ENCODE measurements around the gene SGSM1. TPM values are rescaled to one million over a fixed set of nuclear protein-coding genes. Genes with fewer than 3 reads are reported as not detected.

Gene SGSM1
- total RNA-seq, 2 experiments from 2014 or later, result 0.13 TPM; not detected in 1

DNA sequence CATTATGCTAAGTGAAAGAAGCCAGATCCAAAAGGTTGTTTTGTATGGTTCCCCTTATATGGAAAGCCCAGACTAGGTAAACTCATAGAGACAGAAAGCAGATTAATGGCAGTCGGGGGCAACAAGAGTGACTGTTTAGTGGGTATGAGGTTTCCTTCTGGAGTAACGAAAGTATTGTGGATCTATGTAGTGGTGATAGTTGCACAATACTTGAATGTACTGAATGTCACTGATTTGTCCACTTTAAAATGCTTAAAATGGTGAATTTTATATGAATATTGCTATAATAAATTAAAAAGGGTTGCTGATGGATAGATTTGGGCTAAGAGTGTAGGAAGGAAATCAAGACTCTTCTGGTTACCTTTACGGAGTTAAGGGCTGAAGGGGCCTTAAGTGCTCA is 10.0 kb upstream of the SGSM1 start:
- no peaks in the 10 kb centered on the region for H3K4me1 Mint-ChIP-seq (ENCODE audit: low read depth)
- CTCF ChIA-PET, result no interaction called here

DNA sequence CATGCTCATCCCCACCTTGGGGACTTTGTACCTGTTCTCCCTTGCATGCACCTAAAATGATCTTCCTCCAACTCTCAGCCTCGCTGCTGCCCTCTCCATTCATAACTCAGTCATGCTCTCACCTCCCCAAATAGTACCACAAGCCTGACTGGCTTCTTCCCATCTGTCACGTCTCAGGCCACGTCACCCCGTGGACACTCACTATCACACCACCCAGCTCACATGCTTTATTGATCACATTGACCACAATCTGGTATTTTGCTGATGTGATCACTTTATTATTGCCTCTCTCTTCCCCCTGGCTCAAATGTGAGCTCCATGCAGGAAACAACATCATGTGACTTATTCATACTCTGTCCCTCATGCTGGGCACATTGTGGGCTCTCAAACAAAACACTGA is 9.2 kb upstream of the SGSM1 start:
- Mint-ChIP-seq H3K4me1 (ENCODE audit: low read depth) (peaks cover under 1% of the 10 kb centered on the region), H3K27ac (no peak overlapping the region), H3K9me3 (no peaks in the 10 kb centered on the region), H3K36me3 (ENCODE audit: low read depth) (no peaks in the 10 kb centered on the region), H3K27me3 (no peaks in the 10 kb centered on the region), H3K4me3 (no peak overlapping the region)
- ChIA-PET POLR2A (no interaction called here), CTCF (no interaction called here)
- DNase-seq (no peak), ATAC-seq (no peak)
- intact Hi-C loops (cut with micrococcal nuclease), result no loop called here
- TF ChIP-seq, protein P1, sequence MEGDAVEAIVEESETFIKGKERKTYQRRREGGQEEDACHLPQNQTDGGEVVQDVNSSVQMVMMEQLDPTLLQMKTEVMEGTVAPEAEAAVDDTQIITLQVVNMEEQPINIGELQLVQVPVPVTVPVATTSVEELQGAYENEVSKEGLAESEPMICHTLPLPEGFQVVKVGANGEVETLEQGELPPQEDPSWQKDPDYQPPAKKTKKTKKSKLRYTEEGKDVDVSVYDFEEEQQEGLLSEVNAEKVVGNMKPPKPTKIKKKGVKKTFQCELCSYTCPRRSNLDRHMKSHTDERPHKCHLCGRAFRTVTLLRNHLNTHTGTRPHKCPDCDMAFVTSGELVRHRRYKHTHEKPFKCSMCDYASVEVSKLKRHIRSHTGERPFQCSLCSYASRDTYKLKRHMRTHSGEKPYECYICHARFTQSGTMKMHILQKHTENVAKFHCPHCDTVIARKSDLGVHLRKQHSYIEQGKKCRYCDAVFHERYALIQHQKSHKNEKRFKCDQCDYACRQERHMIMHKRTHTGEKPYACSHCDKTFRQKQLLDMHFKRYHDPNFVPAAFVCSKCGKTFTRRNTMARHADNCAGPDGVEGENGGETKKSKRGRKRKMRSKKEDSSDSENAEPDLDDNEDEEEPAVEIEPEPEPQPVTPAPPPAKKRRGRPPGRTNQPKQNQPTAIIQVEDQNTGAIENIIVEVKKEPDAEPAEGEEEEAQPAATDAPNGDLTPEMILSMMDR (IDR thresholded peaks at IDR 0.05), result no peak

More for the DNA sequence above, 10.0 kb upstream of the SGSM1 start:
- POLR2A ChIA-PET, result no interaction called here
- ATAC-seq, result no peak
- H3K27ac Mint-ChIP-seq, result no peak overlapping the region
- no peak overlapping the region for H3K4me3 Mint-ChIP-seq
- peaks cover 2% of the 10 kb centered on the region for H3K27me3 Mint-ChIP-seq
- H3K9me3 Mint-ChIP-seq, result no peaks in the 10 kb centered on the region
- intact Hi-C loops (cut with micrococcal nuclease), result no loop called here
- H3K36me3 Mint-ChIP-seq (ENCODE audit: low read depth), result no peaks in the 10 kb centered on the region
- TF ChIP-seq, protein P1 (IDR thresholded peaks at IDR 0.05), result no peak
- DNase-seq, result no peak

DNA sequence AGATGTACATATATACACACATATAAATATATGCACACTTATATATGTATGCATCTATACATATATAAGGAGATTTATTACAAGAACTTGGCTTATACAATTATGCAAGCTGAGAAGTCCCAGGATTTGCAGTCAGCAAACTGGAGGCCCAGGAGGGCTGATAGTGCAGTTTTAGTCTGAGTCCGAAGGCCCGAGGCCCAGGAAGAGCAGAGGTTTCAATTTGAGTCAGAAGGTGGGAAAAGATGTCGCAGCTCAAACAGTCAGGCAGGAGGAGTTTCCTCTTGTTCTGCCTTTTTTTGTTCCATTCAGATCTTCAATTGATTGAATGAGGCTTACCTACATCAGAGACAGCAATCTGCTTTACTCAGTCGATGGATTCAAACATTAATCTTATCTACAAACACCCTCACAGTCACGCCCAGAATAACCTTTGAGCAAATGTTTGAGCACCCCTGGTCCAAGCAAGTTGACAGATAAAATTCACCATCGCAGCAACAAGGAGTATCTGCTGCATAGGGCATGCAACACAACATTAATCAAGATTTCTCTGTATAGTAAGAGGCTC is 4.0 kb upstream of the SGSM1 start:
- intact Hi-C loops (cut with micrococcal nuclease), result no loop called here
- no peak overlapping the region for H3K27ac Mint-ChIP-seq
- ATAC-seq, result no peak
- H3K4me3 Mint-ChIP-seq, result no peak overlapping the region
- ChIA-PET CTCF (interaction anchor here (0.8 to 2.4 kb wide), 9 partner anchors 11 to 200 kb away, joined by 3 to 28 read pairs (median 5); partner anchors contain the start of gene KIAA1671), POLR2A (no interaction called here)
- H3K36me3 Mint-ChIP-seq (ENCODE audit: low read depth), result no peaks in the 10 kb centered on the region
- TF ChIP-seq, protein P1 (IDR thresholded peaks at IDR 0.05), result no peak
- H3K27me3 Mint-ChIP-seq, result no peaks in the 10 kb centered on the region
- peaks cover 5% of the 10 kb centered on the region for H3K4me1 Mint-ChIP-seq (ENCODE audit: low read depth)
- H3K9me3 Mint-ChIP-seq, result no peaks in the 10 kb centered on the region
- no peak for DNase-seq

DNA sequence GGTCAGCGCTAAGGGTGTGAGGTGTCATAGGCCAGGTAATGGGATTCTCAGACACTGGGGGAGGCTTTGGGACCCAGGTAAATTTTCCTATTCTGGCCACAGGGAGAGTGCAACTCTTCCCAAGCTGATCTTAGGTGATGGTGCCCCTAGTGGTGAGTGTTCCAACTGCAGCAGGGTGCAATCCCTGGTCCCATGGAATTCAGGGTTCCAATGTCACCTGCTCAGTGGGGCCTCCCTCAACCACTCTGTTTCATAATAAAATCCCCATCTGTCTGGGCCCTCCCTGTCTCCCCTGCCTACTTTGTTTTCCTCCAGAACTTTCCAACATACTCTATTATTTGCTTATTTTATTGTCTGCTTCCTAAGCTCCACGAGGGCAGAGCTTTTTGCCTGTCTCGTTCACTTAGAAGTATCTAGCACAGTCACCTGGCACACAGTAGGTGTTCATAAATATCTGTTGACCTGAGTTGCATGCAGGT is 2.9 kb upstream of the SGSM1 start:
- no peaks in the 10 kb centered on the region for H3K9me3 Mint-ChIP-seq
- ChIA-PET POLR2A (interaction anchor here (0.8 to 1.0 kb wide), 3 partner anchors 9 to 308 kb away, joined by 3 to 5 read pairs (median 4); no protein-coding TSS in a partner anchor), CTCF (interaction anchor here (0.6 to 2.4 kb wide), 23 partner anchors 10 to 249 kb away, joined by 3 to 28 read pairs (median 3); no protein-coding TSS in a partner anchor)
- no peaks in the 10 kb centered on the region for H3K36me3 Mint-ChIP-seq (ENCODE audit: low read depth)
- no peak overlapping the region for H3K4me3 Mint-ChIP-seq
- intact Hi-C loops (cut with micrococcal nuclease), result no loop called here
- H3K27ac Mint-ChIP-seq, result no peak overlapping the region
- H3K4me1 Mint-ChIP-seq (ENCODE audit: low read depth), result peaks cover 7% of the 10 kb centered on the region
- DNase-seq (peak; percentile 69), ATAC-seq (no peak)
- H3K27me3 Mint-ChIP-seq, result peaks cover 3% of the 10 kb centered on the region
- TF ChIP-seq, protein P1 (IDR thresholded peaks at IDR 0.05), result peak; percentile 97

DNA sequence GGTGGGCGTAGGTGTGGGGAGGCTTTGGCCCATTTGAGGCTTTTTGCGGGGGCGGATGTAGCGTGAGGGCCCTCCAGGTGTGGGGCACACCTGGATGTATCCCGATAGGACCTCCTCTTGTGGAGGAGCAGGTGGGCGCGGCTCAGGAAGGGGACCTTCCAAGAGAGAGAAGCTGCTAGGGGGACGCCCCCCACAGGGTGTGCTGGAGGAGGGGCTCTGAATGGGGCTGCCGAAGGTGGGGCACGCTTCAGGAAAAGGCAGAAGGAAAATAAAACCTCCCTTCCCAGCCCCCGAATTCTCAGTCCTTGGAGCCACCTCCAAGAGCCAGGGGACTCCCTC is 621 bp downstream of the SGSM1 start:
- Mint-ChIP-seq H3K4me3 (peak overlapping the region; percentile 28), H3K9me3 (no peaks in the 10 kb centered on the region), H3K4me1 (ENCODE audit: low read depth) (peaks cover 13% of the 10 kb centered on the region), H3K27me3 (peaks cover 3% of the 10 kb centered on the region), H3K27ac (no peak overlapping the region), H3K36me3 (ENCODE audit: low read depth) (no peaks in the 10 kb centered on the region)
- ChIA-PET CTCF (interaction anchor here (0.7 to 0.9 kb wide), 2 partner anchors 24 to 43 kb away, joined by 3 read pairs; no protein-coding TSS in a partner anchor), POLR2A (no interaction called here)
- TF ChIP-seq, protein P1 (IDR thresholded peaks at IDR 0.05), result no peak
- DNase-seq, result no peak
- intact Hi-C loops (cut with micrococcal nuclease), result no loop called here
- no peak for ATAC-seq

Data from activated CD8-positive, alpha-beta T cell treated with anti-CD3 and anti-CD28 coated beads for 36 hours (primary cell).